ENCODE measurements around the gene BUD13. TPM values are rescaled to one million over a fixed set of nuclear protein-coding genes. Genes with fewer than 3 reads are reported as not detected.

BUD13 gene
- total RNA-seq, 1 donor from 2014 or later, result 18.8 TPM

GRCh38 chr11:116792869-116793771, 20.3 kb upstream of the BUD13 start:
- Histone ChIP-seq H3K4me1 (ENCODE audit: control insufficient read depth in 3 of 3, insufficient read depth in 3 of 3, low read length in 3 of 3) (peaks cover 11 to 15% (median 13%) of the 10 kb centered on the region in 3 donors), H3K27me3 (ENCODE audit: control insufficient read depth in 3 of 3, insufficient read depth in 3 of 3, low read length in 3 of 3) (peaks cover 0 to 3% (median 0%) of the 10 kb centered on the region in 3 donors), H3K4me3 (ENCODE audit: low read length in 3 of 3) (no peak overlapping the region), H3K27ac (ENCODE audit: low read depth, low read length) (no peak overlapping the region), H3K9me3 (ENCODE audit: control insufficient read depth in 3 of 3, low read length in 3 of 3) (no peaks in the 10 kb centered on the region), H3K9ac (ENCODE audit: low read depth in 1 of 3, low read length in 3 of 3) (no peak overlapping the region), H3K36me3 (ENCODE audit: control insufficient read depth in 3 of 3, insufficient read depth in 3 of 3, low read length in 3 of 3) (no peaks in the 10 kb centered on the region)

- H3K27ac ChIP-seq (ENCODE audit: low read depth, low read length), result no peak overlapping the region
- peaks cover 0 to 3% (median 0%) of the 10 kb centered on the region in 3 donors for H3K27me3 ChIP-seq (ENCODE audit: control insufficient read depth in 3 of 3, insufficient read depth in 3 of 3, low read length in 3 of 3)
- H3K36me3 ChIP-seq (ENCODE audit: control insufficient read depth in 3 of 3, insufficient read depth in 3 of 3, low read length in 3 of 3), result no peaks in the 10 kb centered on the region
- peaks cover 13 to 18% (median 15%) of the 10 kb centered on the region in 3 donors for H3K4me1 ChIP-seq (ENCODE audit: control insufficient read depth in 3 of 3, insufficient read depth in 3 of 3, low read length in 3 of 3)
- H3K9me3 ChIP-seq (ENCODE audit: control insufficient read depth in 3 of 3, low read length in 3 of 3), result no peaks in the 10 kb centered on the region
- H3K4me3 ChIP-seq (ENCODE audit: low read length in 3 of 3), result no peak overlapping the region
- H3K9ac ChIP-seq (ENCODE audit: low read depth in 1 of 3, low read length in 3 of 3), result no peak overlapping the region
Measured at GRCh38 chr11:116792144-116792868, 19.5 kb upstream of the BUD13 start.

GRCh38 chr11:116791813-116792143, 19.0 kb upstream of the BUD13 start, which contains the start of gene APOA5:
Gene APOA5 (minus strand): TSS chr11:116791879. CDS start chr11:116791860, 19 bp downstream.
- H3K27me3 ChIP-seq (ENCODE audit: control insufficient read depth in 3 of 3, insufficient read depth in 3 of 3, low read length in 3 of 3), result peaks cover 0 to 3% (median 0%) of the 10 kb centered on the region in 3 donors
- no peaks in the 10 kb centered on the region for H3K9me3 ChIP-seq (ENCODE audit: control insufficient read depth in 3 of 3, low read length in 3 of 3)
- H3K4me1 ChIP-seq (ENCODE audit: control insufficient read depth in 3 of 3, insufficient read depth in 3 of 3, low read length in 3 of 3), result peaks cover 18 to 24% (median 20%) of the 10 kb centered on the region in 3 donors
- peak within 1 kb of the TSS in 1 of 3 donors; percentile 33 for H3K9ac ChIP-seq (ENCODE audit: low read depth in 1 of 3, low read length in 3 of 3)
- peak within 1 kb of the TSS; percentile 45 to 62 (median 55) for H3K4me3 ChIP-seq (ENCODE audit: low read length in 3 of 3)
- no peaks in the 10 kb centered on the region for H3K36me3 ChIP-seq (ENCODE audit: control insufficient read depth in 3 of 3, insufficient read depth in 3 of 3, low read length in 3 of 3)
- H3K27ac ChIP-seq (ENCODE audit: low read depth, low read length), result no peak within 1 kb of the TSS

- H3K27me3 ChIP-seq (ENCODE audit: control insufficient read depth in 3 of 3, insufficient read depth in 3 of 3, low read length in 3 of 3), result peaks cover 0 to 3% (median 0%) of the 10 kb centered on the region in 3 donors
- peak overlapping the region in 1 of 3 donors; percentile 33 for H3K9ac ChIP-seq (ENCODE audit: low read depth in 1 of 3, low read length in 3 of 3)
- H3K36me3 ChIP-seq (ENCODE audit: control insufficient read depth in 3 of 3, insufficient read depth in 3 of 3, low read length in 3 of 3), result peaks cover 0 to 3% (median 3%) of the 10 kb centered on the region in 3 donors
- no peaks in the 10 kb centered on the region for H3K9me3 ChIP-seq (ENCODE audit: control insufficient read depth in 3 of 3, low read length in 3 of 3)
- H3K4me3 ChIP-seq (ENCODE audit: low read length in 3 of 3), result peak overlapping the region; percentile 45 to 62 (median 55)
- H3K27ac ChIP-seq (ENCODE audit: low read depth, low read length), result no peak overlapping the region
- peaks cover 20 to 29% (median 21%) of the 10 kb centered on the region in 3 donors for H3K4me1 ChIP-seq (ENCODE audit: control insufficient read depth in 3 of 3, insufficient read depth in 3 of 3, low read length in 3 of 3)
Measured at GRCh38 chr11:116791002-116791812, 18.4 kb upstream of the BUD13 start.

- peaks cover 5 to 10% (median 9%) of the 10 kb centered on the region in 3 donors for H3K36me3 ChIP-seq (ENCODE audit: control insufficient read depth in 3 of 3, insufficient read depth in 3 of 3, low read length in 3 of 3)
- peak overlapping the region in 1 of 3 donors; percentile 33 for H3K9ac ChIP-seq (ENCODE audit: low read depth in 1 of 3, low read length in 3 of 3)
- peaks cover 0 to 3% (median 0%) of the 10 kb centered on the region in 3 donors for H3K27me3 ChIP-seq (ENCODE audit: control insufficient read depth in 3 of 3, insufficient read depth in 3 of 3, low read length in 3 of 3)
- no peak overlapping the region for H3K4me3 ChIP-seq (ENCODE audit: low read length in 3 of 3)
- peaks cover 20 to 29% (median 21%) of the 10 kb centered on the region in 3 donors for H3K4me1 ChIP-seq (ENCODE audit: control insufficient read depth in 3 of 3, insufficient read depth in 3 of 3, low read length in 3 of 3)
- H3K9me3 ChIP-seq (ENCODE audit: control insufficient read depth in 3 of 3, low read length in 3 of 3), result no peaks in the 10 kb centered on the region
- H3K27ac ChIP-seq (ENCODE audit: low read depth, low read length), result no peak overlapping the region
Measured at GRCh38 chr11:116790167-116791001, 17.6 kb upstream of the BUD13 start.

- Histone ChIP-seq H3K27me3 (ENCODE audit: control insufficient read depth in 3 of 3, insufficient read depth in 3 of 3, low read length in 3 of 3) (peaks cover 0 to 3% (median 0%) of the 10 kb centered on the region in 3 donors), H3K4me1 (ENCODE audit: control insufficient read depth in 3 of 3, insufficient read depth in 3 of 3, low read length in 3 of 3) (peaks cover 20 to 29% (median 21%) of the 10 kb centered on the region in 3 donors), H3K9me3 (ENCODE audit: control insufficient read depth in 3 of 3, low read length in 3 of 3) (no peaks in the 10 kb centered on the region), H3K9ac (ENCODE audit: low read depth in 1 of 3, low read length in 3 of 3) (no peak overlapping the region), H3K36me3 (ENCODE audit: control insufficient read depth in 3 of 3, insufficient read depth in 3 of 3, low read length in 3 of 3) (peaks cover 19 to 23% (median 22%) of the 10 kb centered on the region in 3 donors), H3K4me3 (ENCODE audit: low read length in 3 of 3) (no peak overlapping the region), H3K27ac (ENCODE audit: low read depth, low read length) (no peak overlapping the region)
Measured at GRCh38 chr11:116788975-116789374, 16.2 kb upstream of the BUD13 start.

GRCh38 chr11:116788534-116788933, 15.7 kb upstream of the BUD13 start:
- peak overlapping the region; percentile 89 for H3K27ac ChIP-seq (ENCODE audit: low read depth, low read length)
- H3K36me3 ChIP-seq (ENCODE audit: control insufficient read depth in 3 of 3, insufficient read depth in 3 of 3, low read length in 3 of 3), result peaks cover 21 to 24% (median 24%) of the 10 kb centered on the region in 3 donors
- H3K27me3 ChIP-seq (ENCODE audit: control insufficient read depth in 3 of 3, insufficient read depth in 3 of 3, low read length in 3 of 3), result peaks cover 0 to 3% (median 0%) of the 10 kb centered on the region in 3 donors
- H3K9me3 ChIP-seq (ENCODE audit: control insufficient read depth in 3 of 3, low read length in 3 of 3), result no peaks in the 10 kb centered on the region
- peaks cover 20 to 29% (median 21%) of the 10 kb centered on the region in 3 donors for H3K4me1 ChIP-seq (ENCODE audit: control insufficient read depth in 3 of 3, insufficient read depth in 3 of 3, low read length in 3 of 3)
- peak overlapping the region; percentile 85 to 90 (median 87) for H3K9ac ChIP-seq (ENCODE audit: low read depth in 1 of 3, low read length in 3 of 3)
- peak overlapping the region; percentile 82 to 87 (median 87) for H3K4me3 ChIP-seq (ENCODE audit: low read length in 3 of 3)

GRCh38 chr11:116787786-116788486, 15.1 kb upstream of the BUD13 start, which contains the start of gene ZPR1:
Gene ZPR1 (minus strand): TSS chr11:116788023. CDS start chr11:116787990, 33 bp downstream.
- Histone ChIP-seq H3K4me1 (ENCODE audit: control insufficient read depth in 3 of 3, insufficient read depth in 3 of 3, low read length in 3 of 3) (peaks cover 20 to 29% (median 21%) of the 10 kb centered on the region in 3 donors), H3K27me3 (ENCODE audit: control insufficient read depth in 3 of 3, insufficient read depth in 3 of 3, low read length in 3 of 3) (peaks cover 0 to 3% (median 0%) of the 10 kb centered on the region in 3 donors), H3K9ac (ENCODE audit: low read depth in 1 of 3, low read length in 3 of 3) (peak within 1 kb of the TSS; percentile 85 to 90 (median 87)), H3K36me3 (ENCODE audit: control insufficient read depth in 3 of 3, insufficient read depth in 3 of 3, low read length in 3 of 3) (peaks cover 26 to 30% (median 30%) of the 10 kb centered on the region in 3 donors), H3K9me3 (ENCODE audit: control insufficient read depth in 3 of 3, low read length in 3 of 3) (no peaks in the 10 kb centered on the region), H3K27ac (ENCODE audit: low read depth, low read length) (peak within 1 kb of the TSS; percentile 89), H3K4me3 (ENCODE audit: low read length in 3 of 3) (peak within 1 kb of the TSS; percentile 82 to 87 (median 87))
